HG03064 (cell line): ENCODE results near the gene CLPX.
"Not testable (repeated sequence)": the region's sequence is repeated elsewhere in the genome, so short reads cannot be mapped to it uniquely, and the experiment has no call there.

Experiments used
- ATAC-seq: cut with Tn5 transposase; IDR thresholded peaks from one replicate; pipeline ENCODE4 v1.9.1; 2021; ENCODE audit warnings: low read depth; ENCODE audit not compliant: unreplicated experiment

The CLPX gene

GRCh38 chr15:65184868-65185717 is at the start of gene CLPX:
CLPX (minus strand) TSS chr15:65185342; CDS start chr15:65185153, 189 bp downstream.
- ATAC-seq = no peak

GRCh38 chr15:65233696-65234095 is 48.6 kb upstream of the CLPX start:
- ATAC-seq = no peak

GRCh38 chr15:65232520-65232919 is 47.4 kb upstream of the CLPX start:
- ATAC-seq = no peak

- ATAC-seq = no peak
Measured at GRCh38 chr15:65231306-65231705, 46.2 kb upstream of the CLPX start.

- ATAC-seq = not testable (repeated sequence)
Measured at GRCh38 chr15:65226901-65227300, 41.8 kb upstream of the CLPX start.

- no peak for ATAC-seq
Measured at GRCh38 chr15:65226221-65226620, 41.1 kb upstream of the CLPX start.

GRCh38 chr15:65223996-65224395 is 38.9 kb upstream of the CLPX start:
- no peak for ATAC-seq

- no peak for ATAC-seq
Measured at GRCh38 chr15:65222891-65223290, 37.7 kb upstream of the CLPX start.

GRCh38 chr15:65221697-65222096 is 36.6 kb upstream of the CLPX start:
- no peak for ATAC-seq

GRCh38 chr15:65219137-65219536 is 34.0 kb upstream of the CLPX start:
- no peak for ATAC-seq

GRCh38 chr15:65217526-65218482 is 32.7 kb upstream of the CLPX start:
- no peak for ATAC-seq

GRCh38 chr15:65215496-65215895 is 30.4 kb upstream of the CLPX start:
- no peak for ATAC-seq

GRCh38 chr15:65214010-65214409 is 28.9 kb upstream of the CLPX start:
- ATAC-seq = no peak

GRCh38 chr15:65213241-65213640 is 28.1 kb upstream of the CLPX start:
- ATAC-seq = no peak

GRCh38 chr15:65212097-65212496 is 27.0 kb upstream of the CLPX start:
- ATAC-seq = no peak

GRCh38 chr15:65211482-65211982 is 26.4 kb upstream of the CLPX start:
- ATAC-seq = no peak

- no peak for ATAC-seq
Measured at GRCh38 chr15:65210770-65211481, 25.8 kb upstream of the CLPX start, which contains the start of gene CILP. CILP (minus strand) TSS chr15:65211473; CDS start chr15:65209755, 1,718 bp downstream.

GRCh38 chr15:65209701-65210643 is 24.8 kb upstream of the CLPX start:
- no peak for ATAC-seq

- no peak for ATAC-seq
Measured at GRCh38 chr15:65208647-65209046, 23.5 kb upstream of the CLPX start.
